GM12892 (cell line): Measurements from ENCODE around the gene JARID2.

Experiments
- POLR2A ChIP-seq: IDR thresholded peaks from 2 replicates; pipeline ENCODE4 v1.6.1; 2011; ENCODE audit warnings: low read depth, low read length, control low read depth
- POLR2AphosphoS5 ChIP-seq: IDR thresholded peaks from 2 replicates; pipeline ENCODE4 v1.6.1; 2011; ENCODE audit warnings: low read depth, low read length, control low read depth
- TAF1 ChIP-seq: IDR thresholded peaks from 2 replicates; pipeline ENCODE4 v1.6.1; 2011; ENCODE audit warnings: low read depth, mild to moderate bottlenecking, control low read depth, low read length, borderline replicate concordance

GRCh38 chr6:15528870-15529269, 283.0 kb downstream of the JARID2 start:
- no peak for TF ChIP-seq POLR2A
- TF ChIP-seq POLR2AphosphoS5 = no peak
- no peak for TF ChIP-seq TAF1
